Measurements from ENCODE around the gene DHRSX.
"Not testable (repeated sequence)": the region's sequence is repeated elsewhere in the genome, so short reads cannot be mapped to it uniquely, and the experiment has no call there.

DHRSX gene

DNA sequence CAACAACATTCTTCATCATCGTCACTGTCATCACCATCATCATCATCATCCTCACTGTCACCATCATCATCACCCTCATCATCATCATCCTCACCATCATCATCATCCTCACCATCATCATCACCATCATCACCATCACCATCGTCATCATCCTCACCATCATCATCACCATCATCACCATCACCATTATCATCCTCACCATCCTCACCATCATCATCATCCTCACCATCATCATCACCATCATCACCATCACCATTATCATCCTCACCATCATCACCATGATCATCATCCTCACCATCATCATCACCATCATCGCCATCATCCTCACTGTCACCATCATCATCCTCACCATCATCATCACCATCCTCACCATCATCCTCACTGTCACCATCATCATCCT is 18.9 kb upstream of the DHRSX start:
- DNase-seq: not testable (repeated sequence)

DNA sequence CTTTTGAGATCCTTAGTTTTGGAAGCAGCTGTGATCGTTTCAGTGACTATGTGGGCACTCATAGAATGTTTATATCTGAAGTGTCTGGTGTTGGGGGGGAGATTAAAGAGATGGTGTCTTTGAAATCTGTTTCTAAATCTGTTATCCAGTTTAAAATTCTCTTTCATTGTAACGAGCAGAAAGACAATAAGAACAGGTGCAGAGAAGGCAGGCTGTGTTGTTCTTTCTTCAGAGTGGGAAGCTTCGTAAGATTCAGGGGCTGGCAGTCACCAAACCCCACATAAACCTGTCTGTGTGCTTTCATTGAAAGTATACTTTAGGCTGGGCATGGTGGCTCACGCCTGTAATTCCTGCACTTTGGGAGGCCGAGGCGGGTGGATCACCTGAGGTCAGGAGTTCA is 16.3 kb upstream of the DHRSX start:
- DNase-seq: no peak

- no peak for DNase-seq
Measured at GRCh38 chrX:2516623-2517022, 15.8 kb upstream of the DHRSX start.

DNA sequence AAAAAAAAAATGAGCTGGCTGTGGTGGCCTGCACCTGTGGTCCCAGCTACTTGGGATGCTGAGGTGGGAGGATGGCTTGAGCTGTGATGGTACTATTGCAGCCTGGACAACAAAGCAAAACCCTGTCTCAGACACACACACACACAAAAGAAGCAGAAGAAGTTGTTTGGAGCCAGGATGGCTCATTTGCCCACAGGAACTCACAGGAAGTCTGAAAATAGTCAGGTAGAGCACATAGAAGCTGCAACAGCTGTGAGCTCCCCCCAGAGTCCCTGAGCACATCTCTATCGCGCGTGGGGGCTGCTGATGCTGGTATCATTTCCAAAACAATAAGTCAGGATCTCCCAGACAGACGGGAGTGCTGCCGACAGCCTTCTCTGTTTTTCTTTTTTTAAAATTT is 13.4 kb upstream of the DHRSX start:
- DNase-seq: no peak

- no peak for DNase-seq
Measured at GRCh38 chrX:2513121-2513664, 12.4 kb upstream of the DHRSX start.

DNA sequence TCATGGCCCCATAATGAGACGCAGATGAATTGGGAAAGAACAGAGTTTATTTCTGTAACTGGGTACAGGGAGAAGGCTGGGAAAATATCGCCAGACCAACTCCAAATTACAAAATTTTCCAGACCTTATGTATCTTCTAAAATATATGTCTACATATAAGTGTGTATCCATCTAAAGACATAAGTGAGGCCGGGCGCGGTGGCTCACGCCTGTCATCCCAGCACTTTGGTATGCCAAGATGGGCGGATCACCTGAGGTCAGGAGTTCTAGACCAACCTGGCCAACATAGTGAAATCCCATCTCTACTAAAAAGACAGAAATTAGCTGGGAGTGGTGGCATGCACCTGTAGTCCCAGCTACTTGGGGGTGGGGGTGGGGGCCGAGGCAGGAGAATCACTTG is 11.7 kb upstream of the DHRSX start:
- no peak for DNase-seq

DNA sequence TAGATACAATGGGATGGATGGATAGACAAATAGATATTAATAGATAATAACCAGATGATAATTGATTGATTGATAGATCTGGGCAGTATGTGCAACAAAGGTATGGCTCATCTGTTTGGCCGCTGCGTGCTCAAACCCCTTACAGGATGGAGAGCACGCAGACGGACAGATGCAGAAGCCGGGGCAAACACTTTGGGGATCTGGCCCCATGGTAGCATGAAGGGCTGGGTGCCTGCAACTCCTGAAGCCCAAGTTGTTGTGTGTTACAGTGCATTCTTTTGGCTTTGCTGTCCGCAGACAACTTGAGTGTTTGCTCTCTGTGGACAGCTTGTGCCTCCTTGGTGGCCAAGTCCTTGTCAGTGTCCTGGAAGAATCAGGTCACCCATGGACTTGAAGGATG is 10.6 kb upstream of the DHRSX start:
- DNase-seq: no peak

- DNase-seq: no peak
Measured at GRCh38 chrX:2508648-2509335, 8.0 kb upstream of the DHRSX start.

DNA sequence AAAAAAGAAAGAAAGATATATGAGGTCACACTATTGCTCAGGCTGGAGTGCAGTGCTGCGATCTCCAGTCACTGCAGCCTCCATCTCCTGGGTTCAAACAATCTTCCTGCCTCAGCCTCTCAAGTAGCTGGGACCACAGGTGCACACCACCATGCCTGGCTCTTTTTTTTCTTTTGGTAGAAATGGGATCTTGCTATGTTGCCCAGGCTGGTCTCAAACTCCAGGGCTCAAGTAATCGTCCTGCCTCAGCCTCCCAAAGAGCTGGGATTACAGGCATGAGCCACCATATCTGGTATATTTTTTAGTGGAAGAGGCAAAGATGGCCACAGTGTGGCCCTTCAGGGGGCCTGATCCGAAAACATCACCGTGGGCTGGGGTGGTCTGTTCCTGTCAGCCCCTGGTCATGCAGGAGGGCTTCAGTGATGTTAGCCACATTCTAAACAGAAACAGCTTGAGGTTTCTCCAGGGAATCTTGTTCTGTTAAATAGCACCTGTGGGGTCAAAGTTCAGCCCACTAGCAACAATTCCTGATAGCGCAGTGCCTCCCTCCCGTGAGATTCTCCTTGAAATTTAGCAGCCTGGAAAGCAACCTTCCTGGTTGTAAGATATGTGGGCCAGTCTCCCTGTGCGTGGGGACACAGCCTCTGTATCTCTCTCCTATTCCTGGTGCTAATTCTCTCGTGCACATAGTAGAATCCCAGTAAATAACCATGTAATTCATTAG is 7.3 kb upstream of the DHRSX start:
- DNase-seq: no peak

DNA sequence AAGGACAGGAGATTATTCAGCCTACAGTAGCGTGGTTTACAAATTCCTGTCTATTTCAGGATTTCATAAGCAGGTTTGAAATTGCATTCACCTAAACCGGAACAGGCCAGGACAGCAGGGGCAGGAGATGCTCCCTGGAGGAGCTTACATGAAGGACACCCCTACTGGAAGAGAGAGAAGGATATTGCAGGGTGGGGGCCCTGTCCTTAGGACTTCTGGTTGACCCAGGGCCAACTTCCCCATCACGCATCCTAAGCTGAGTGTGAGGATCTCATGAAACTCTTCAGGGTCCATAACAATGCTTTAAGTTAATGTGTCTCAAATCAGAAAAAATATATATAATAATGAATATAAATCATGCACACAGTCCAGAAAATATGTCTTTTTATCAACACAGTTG is 6.4 kb upstream of the DHRSX start:
- no peak for DNase-seq

GRCh38 chrX:2505341-2505740 is 4.6 kb upstream of the DHRSX start:
- not testable (repeated sequence) for DNase-seq

GRCh38 chrX:2504706-2505332 is 4.0 kb upstream of the DHRSX start:
- DNase-seq: no peak

DNA sequence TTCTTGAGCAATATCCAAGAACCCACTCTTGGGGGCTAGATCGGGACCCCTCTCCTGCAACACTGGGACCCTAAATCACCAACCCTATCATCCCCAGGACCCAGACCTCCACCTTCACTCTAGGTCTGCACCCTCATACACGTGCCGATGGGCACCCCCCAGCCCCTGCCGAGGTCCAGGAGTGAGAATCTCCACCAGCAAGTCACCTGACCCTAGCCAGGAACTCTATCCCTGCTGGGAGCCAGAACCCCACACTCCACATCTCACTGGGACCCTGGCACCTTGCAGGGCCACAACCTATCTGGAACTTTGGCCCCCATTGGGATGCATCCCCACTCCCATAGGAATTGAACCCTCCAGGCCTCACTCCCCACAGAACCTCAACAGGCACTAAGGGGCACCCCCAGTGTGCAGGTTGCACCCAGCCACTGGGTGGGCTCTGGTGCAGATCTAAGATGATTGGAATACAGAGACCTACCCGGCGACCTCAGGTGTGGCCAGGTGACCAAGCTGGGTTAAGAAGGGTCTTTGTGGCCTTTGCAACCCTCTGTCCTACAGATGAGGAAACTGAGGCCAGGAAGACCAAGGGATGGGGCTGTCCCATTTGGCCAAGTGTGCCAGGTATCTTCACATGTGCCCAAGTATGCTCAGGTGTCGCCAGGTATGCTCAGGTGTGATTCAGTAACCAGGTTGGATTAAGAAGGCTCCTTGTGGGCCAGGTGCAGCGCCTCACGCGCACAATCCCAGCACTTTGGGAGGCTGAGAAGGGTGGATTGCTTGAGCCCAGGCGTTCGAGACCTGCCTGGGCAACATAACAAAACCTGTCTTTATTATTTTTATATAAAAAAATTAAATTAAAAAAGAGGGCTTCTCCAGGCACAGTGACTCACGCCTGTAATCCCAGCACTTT is 3.1 kb upstream of the DHRSX start:
- no peak for DNase-seq

DNA sequence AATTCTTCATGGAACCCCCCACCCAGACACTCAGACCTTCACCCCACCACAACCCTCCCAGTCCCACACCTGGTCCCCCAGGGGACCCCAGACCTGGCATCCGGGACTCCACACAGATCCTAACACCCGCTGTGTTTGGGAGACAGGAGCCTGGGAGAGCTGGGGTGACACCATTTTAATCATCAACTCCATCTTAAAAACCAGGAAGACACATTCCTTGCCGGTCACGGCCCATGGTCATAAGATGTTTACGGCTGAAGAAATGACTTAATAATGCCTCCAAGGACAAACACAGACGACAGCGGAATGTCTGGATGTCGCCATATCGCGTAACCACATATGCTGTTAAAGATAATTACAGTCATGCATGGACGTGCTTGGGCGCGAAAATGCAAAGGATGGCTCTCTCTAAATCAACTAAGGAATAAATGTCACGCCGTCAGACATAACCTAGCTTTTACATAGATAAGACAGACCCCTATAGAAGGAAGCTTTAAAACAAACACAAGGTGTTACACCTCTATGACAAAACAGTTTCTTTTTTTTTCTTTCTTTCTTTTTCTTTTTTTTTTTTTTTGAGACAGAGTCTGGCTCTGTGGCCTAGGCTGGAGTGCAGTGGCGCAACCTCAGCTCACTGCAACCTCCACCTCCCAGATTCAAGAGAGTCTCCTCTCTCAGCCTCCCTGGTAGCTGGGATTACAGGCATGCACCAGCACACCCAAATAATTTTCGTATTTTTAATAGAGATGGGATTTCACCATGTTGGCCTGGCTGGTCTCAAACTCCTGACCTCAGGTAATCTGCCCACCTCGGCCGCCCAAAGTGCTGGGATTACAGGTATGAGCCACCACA is 2.1 kb upstream of the DHRSX start:
- no peak for DNase-seq

- DNase-seq: no peak
Measured at GRCh38 chrX:2502120-2502667, 1.4 kb upstream of the DHRSX start.

GRCh38 chrX:2501559-2502102 is 855 bp upstream of the DHRSX start:
- no peak for DNase-seq

DNA sequence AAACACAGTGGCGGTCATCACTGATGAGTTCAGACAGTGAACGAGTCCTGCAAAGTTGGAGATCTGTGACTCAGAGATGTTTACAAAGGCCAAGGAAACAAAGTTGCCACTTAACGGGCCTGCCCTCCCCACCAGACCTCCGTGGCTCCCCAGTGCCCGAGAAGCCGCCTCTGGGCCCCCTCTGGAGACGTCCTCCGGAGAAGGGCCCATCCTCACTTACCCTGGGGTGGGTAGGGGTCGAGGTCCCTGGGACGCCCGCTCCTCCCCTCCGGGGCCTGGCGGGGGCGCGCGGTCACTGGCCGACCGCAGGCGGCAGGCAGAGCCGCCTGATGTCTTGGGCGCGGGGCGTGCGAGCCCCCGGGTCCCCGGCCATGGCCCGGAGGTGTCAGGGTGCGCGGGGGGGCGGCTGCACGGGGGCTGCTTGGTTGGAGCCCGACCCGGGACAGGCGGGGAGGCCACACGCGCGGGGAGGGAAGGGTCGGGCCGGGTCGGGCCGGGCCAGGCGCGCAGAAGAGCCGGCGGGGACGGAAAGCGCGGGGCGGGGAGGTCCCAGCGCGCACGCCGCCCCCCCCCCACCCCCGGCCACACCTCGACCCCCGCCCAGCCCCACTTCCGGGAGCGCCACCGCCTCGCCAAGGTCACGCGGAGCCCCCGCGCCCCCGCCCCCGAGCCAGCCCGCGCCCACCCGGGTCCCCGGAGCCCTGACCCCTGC is 529 bp downstream of the DHRSX start:
- no peak for DNase-seq

GRCh38 chrX:2499507-2499906 is 1.3 kb downstream of the DHRSX start:
- no peak for DNase-seq

DNA sequence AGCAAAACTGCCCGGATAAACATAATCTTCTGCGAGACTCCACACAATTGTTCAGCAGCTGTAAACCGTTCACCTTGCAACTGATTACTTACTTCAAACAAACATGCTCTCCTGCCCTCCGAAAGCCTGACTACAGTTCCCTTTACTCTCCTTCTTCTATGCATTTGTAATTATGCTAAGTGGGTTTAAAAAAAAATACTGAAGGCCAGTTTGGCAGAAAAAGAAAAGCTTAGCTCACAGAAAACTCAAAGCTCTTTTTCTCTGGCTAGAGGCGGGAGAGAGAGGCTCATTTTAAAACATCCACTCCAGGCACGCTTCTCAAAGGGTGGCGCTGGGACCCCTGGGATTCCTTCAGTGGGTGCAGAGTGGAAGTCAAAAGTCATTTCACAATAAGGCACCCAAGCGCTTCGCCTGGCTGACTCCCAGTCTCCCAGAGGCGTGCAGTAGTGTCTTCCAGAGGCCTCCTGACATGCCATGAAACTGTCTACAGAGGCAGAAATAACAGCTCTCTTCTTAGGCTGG is 1.9 kb downstream of the DHRSX start:
- DNase-seq: no peak
